CD14-positive monocyte (primary cell): Measurements from ENCODE around the gene IL2RG. TPM values are rescaled to one million over a fixed set of nuclear protein-coding genes. Genes with fewer than 3 reads are reported as not detected.

Experiments
- DNase-seq, 3 donors: peaks; one replicate each; pipeline ENCODE4 v3.0.0-alpha.2; 2011 to 2022
- H2AFZ ChIP-seq: 2 replicates; pipeline ENCODE4 v1.6.0; 2012; ENCODE audit warnings: mild to moderate bottlenecking, low read depth, low read length, inconsistent platforms; ENCODE audit not compliant: insufficient read depth, poor library complexity, severe bottlenecking
- H3K27ac ChIP-seq, 2 donors: 1 replicate in 1 of 2; 2 replicates in 1 of 2; pipeline ENCODE4 v1.5.1; 2012 to 2013; ENCODE audit warnings: low read length in 2 of 2, control low read depth in 1 of 2, inconsistent platforms in 1 of 2, low read depth in 1 of 2, mild to moderate bottlenecking in 1 of 2
- H3K27me3 ChIP-seq, 2 donors: one replicate each; pipeline versions ENCODE4 v1.6.0 to v1.6.1; 2011 to 2013; ENCODE audit warnings: low read length in 2 of 2; ENCODE audit not compliant: control insufficient read depth in 2 of 2, insufficient read depth in 2 of 2
- H3K36me3 ChIP-seq, 2 donors: replicated peaks in 1 of 2; 1 replicate in 1 of 2; 2 replicates in 1 of 2; pipeline versions ENCODE4 v1.5.1 to v1.6.1; 2012 to 2013; ENCODE audit warnings: low read length in 2 of 2, control low read depth in 1 of 2, inconsistent platforms in 1 of 2, mild to moderate bottlenecking in 1 of 2; ENCODE audit not compliant: insufficient read depth in 2 of 2, control insufficient read depth in 1 of 2
- H3K4me1 ChIP-seq, 2 donors: 1 replicate in 1 of 2; 2 replicates in 1 of 2; pipeline versions ENCODE4 v1.5.1 to v1.6.1; 2012 to 2013; ENCODE audit warnings: low read length in 2 of 2, control low read depth in 1 of 2, inconsistent platforms in 1 of 2, mild to moderate bottlenecking in 1 of 2, moderate library complexity in 1 of 2; ENCODE audit not compliant: insufficient read depth in 2 of 2, control insufficient read depth in 1 of 2
- H3K4me2 ChIP-seq: replicated peaks from 2 replicates; pipeline ENCODE3; 2012; ENCODE audit warnings: low read length, moderate library complexity, mild to moderate bottlenecking; ENCODE audit not compliant: poor library complexity, severe bottlenecking; ENCODE audit errors: extremely low read depth
- H3K4me3 ChIP-seq, 3 experiments: fragments of 200-600 bp in 1 of 3; sonication (generic) in 1 of 3; replicated peaks in 1 of 3; 1 replicate in 2 of 3; 2 replicates in 1 of 3; pipeline ENCODE4 v1.5.1; 2011 to 2013; ENCODE audit warnings: low read length in 3 of 3, mild to moderate bottlenecking in 3 of 3, control low read depth in 2 of 3, low read depth in 2 of 3, inconsistent platforms in 1 of 3, moderate library complexity in 1 of 3
- H3K79me2 ChIP-seq: 2 replicates; pipeline ENCODE4 v1.6.0; 2012; ENCODE audit warnings: mild to moderate bottlenecking, control low read depth, inconsistent platforms, low read length, moderate library complexity; ENCODE audit not compliant: insufficient read depth
- H3K9ac ChIP-seq: 2 replicates; pipeline ENCODE4 v1.6.0; 2017; ENCODE audit warnings: low read length, mild to moderate bottlenecking; ENCODE audit not compliant: insufficient read depth, poor library complexity, severe bottlenecking
- H3K9me3 ChIP-seq, 2 donors: replicated peaks in 1 of 2; 1 replicate in 1 of 2; 2 replicates in 1 of 2; pipeline versions ENCODE4 v1.5.1 to v1.6.1; 2012 to 2013; ENCODE audit warnings: low read length in 2 of 2, control low read depth in 1 of 2; ENCODE audit not compliant: control insufficient read depth in 1 of 2, insufficient read depth in 1 of 2
- H4K20me1 ChIP-seq: 2 replicates; pipeline ENCODE4 v1.6.0; 2012; ENCODE audit warnings: mild to moderate bottlenecking, low read length, control low read depth, moderate library complexity; ENCODE audit not compliant: insufficient read depth
- H3K27ac Mint-ChIP-seq, 7 donors: one replicate each; pipeline ENCODE4 v1.8.0; 2020; ENCODE audit warnings: mild to moderate bottlenecking in 7 of 7, mixed read lengths in 7 of 7, moderate library complexity in 6 of 7, inconsistent platforms in 2 of 7
- H3K27me3 Mint-ChIP-seq, 3 donors: one replicate each; pipeline ENCODE4 v1.8.0; 2021 to 2022; ENCODE audit warnings: low read depth in 3 of 3, mild to moderate bottlenecking in 3 of 3, mixed read lengths in 3 of 3, moderate library complexity in 3 of 3, inconsistent platforms in 1 of 3
- H3K36me3 Mint-ChIP-seq, 2 donors: one replicate each; pipeline ENCODE4 v1.8.0; 2020; ENCODE audit warnings: mixed read lengths in 2 of 2, inconsistent platforms in 1 of 2, mild to moderate bottlenecking in 1 of 2
- H3K4me1 Mint-ChIP-seq: one replicate; pipeline ENCODE4 v1.8.0; 2020; ENCODE audit warnings: mild to moderate bottlenecking, mixed read lengths
- H3K4me3 Mint-ChIP-seq, 2 donors: one replicate each; pipeline ENCODE4 v1.8.0; 2020; ENCODE audit warnings: mild to moderate bottlenecking in 2 of 2, mixed read lengths in 2 of 2, moderate library complexity in 1 of 2
- H3K9me3 Mint-ChIP-seq, 7 donors: one replicate each; pipeline ENCODE4 v1.8.0; 2020 to 2022; ENCODE audit warnings: mixed read lengths in 7 of 7, mild to moderate bottlenecking in 6 of 7, moderate library complexity in 6 of 7, inconsistent platforms in 2 of 7
- CTCF ChIP-seq: fragments of 200-600 bp; IDR thresholded peaks from one replicate; pipeline ENCODE4 v1.8.0; 2022; ENCODE audit warnings: antibody characterized with exemption, mild to moderate bottlenecking
- WGBS: methylation state at CpG from one replicate; pipeline ENCODE4 v1.1.5; 2013; ENCODE audit warnings: missing lambda C conversion rate; ENCODE audit not compliant: insufficient coverage; 5-methylcytosine and 5-hydroxymethylcytosine counted together
- intact Hi-C, 2 donors: fragments of 100-400 bp; cut with micrococcal nuclease; formaldehyde crosslinking; loops; one replicate each; pipeline versions ENCODE4 v1.15.0 to v1.15.1; 2023
- polyA plus RNA-seq, 3 donors: library from polyadenylated mRNA; depleted of rRNA in 1 of 3; unstranded in 2 of 3; stranded (reverse) in 1 of 3; fragments of 300-500 nt in 2 of 3; fragments of >200 nt in 1 of 3; fragmentation: Illumina TruSeq in 2 of 3; gene quantifications; 1 replicate in 2 of 3; 2 replicates in 1 of 3; pipeline ENCODE4 v1.2.3, GENCODE V29; 2012 to 2021

Gene IL2RG
- polyA plus RNA-seq, 3 donors = 48.3 to 105 (median 94.5) TPM

- H2AFZ ChIP-seq = no peak overlapping the region
- H3K27ac ChIP-seq = no peak overlapping the region
- no peak overlapping the region for H3K4me3 ChIP-seq
- H3K4me2 ChIP-seq = no peak overlapping the region
- H3K36me3 ChIP-seq = no peaks in the 10 kb centered on the region
- H3K4me1 Mint-ChIP-seq = no peaks in the 10 kb centered on the region
- peaks cover 0 to 3% (median 0%) of the 10 kb centered on the region in 7 donors for H3K9me3 Mint-ChIP-seq
- H3K9ac ChIP-seq = no peak overlapping the region
- DNase-seq = no peak
- H3K4me3 Mint-ChIP-seq = no peak overlapping the region
- WGBS = no CpG with 5 or more reads among the region's 4 CpGs
- no peaks in the 10 kb centered on the region for H3K27me3 ChIP-seq
- intact Hi-C loops = no loop called here
- H3K27ac Mint-ChIP-seq = no peak overlapping the region
- H3K36me3 Mint-ChIP-seq = no peaks in the 10 kb centered on the region
- no peaks in the 10 kb centered on the region for H3K79me2 ChIP-seq
- TF ChIP-seq CTCF = no peak
- peaks cover 0 to 6% (median 2%) of the 10 kb centered on the region in 3 donors for H3K27me3 Mint-ChIP-seq
- no peaks in the 10 kb centered on the region for H4K20me1 ChIP-seq
- H3K4me1 ChIP-seq = no peaks in the 10 kb centered on the region
- H3K9me3 ChIP-seq = no peaks in the 10 kb centered on the region
Measured at GRCh38 chrX:71082822-71083221, 28.6 kb downstream of the IL2RG start.

GRCh38 chrX:71082124-71082647, 29.2 kb downstream of the IL2RG start:
- Histone ChIP-seq H3K79me2 (no peaks in the 10 kb centered on the region), H3K27me3 (no peaks in the 10 kb centered on the region), H3K4me2 (no peak overlapping the region), H2AFZ (no peak overlapping the region), H3K4me1 (no peaks in the 10 kb centered on the region), H3K36me3 (no peaks in the 10 kb centered on the region), H3K4me3 (no peak overlapping the region), H3K9me3 (no peaks in the 10 kb centered on the region), H3K9ac (no peak overlapping the region), H3K27ac (no peak overlapping the region), H4K20me1 (no peaks in the 10 kb centered on the region)
- intact Hi-C loops = no loop called here
- WGBS = no CpG with 5 or more reads among the region's 5 CpGs
- H3K27ac Mint-ChIP-seq = no peak overlapping the region
- H3K9me3 Mint-ChIP-seq = peaks cover 0 to 3% (median 0%) of the 10 kb centered on the region in 7 donors
- peaks cover 0 to 6% (median 2%) of the 10 kb centered on the region in 3 donors for H3K27me3 Mint-ChIP-seq
- no peaks in the 10 kb centered on the region for H3K36me3 Mint-ChIP-seq
- no peak overlapping the region for H3K4me3 Mint-ChIP-seq
- no peaks in the 10 kb centered on the region for H3K4me1 Mint-ChIP-seq
- TF ChIP-seq CTCF = no peak
- no peak for DNase-seq
